Natural killer cell treated with Interleukin-12 subunit alpha and Interleukin-12 subunit beta and Interleukin-15 and Interleukin-18, amount 100 ng/mL, for 72 hours (primary cell): Measurements from ENCODE around the gene VSTM2L. TPM values are rescaled to one million over a fixed set of nuclear protein-coding genes. Genes with fewer than 3 reads are reported as not detected.

Experiments used
- ATAC-seq, 2 donors: fragments of 150-1000 bp; cut with Tn5 transposase in 1 of 2; sonication (Bioruptor Pico), chemical (Tn5 transposase) in 1 of 2; 2 replicates each; pipeline ENCODE4 v1.10.0; 2021
- DNase-seq: peaks from one replicate; pipeline ENCODE4 v3.0.0; 2022; ENCODE audit warnings: low spot score
- H3K27ac Mint-ChIP-seq, 2 donors: 1 replicate in 1 of 2; 2 replicates in 1 of 2; pipeline ENCODE4 v1.8.0; 2022; ENCODE audit warnings: mixed read lengths in 2 of 2, mild to moderate bottlenecking in 1 of 2, moderate library complexity in 1 of 2
- H3K27me3 Mint-ChIP-seq, 2 donors: 1 replicate in 1 of 2; 2 replicates in 1 of 2; pipeline ENCODE4 v1.8.0; 2022; ENCODE audit warnings: mixed read lengths in 2 of 2
- H3K36me3 Mint-ChIP-seq: one replicate; pipeline ENCODE4 v1.8.0; 2022; ENCODE audit warnings: mixed read lengths
- H3K4me1 Mint-ChIP-seq, 2 donors: 1 replicate in 1 of 2; 2 replicates in 1 of 2; pipeline ENCODE4 v1.8.0; 2022; ENCODE audit warnings: low read depth in 2 of 2, mixed read lengths in 2 of 2, mild to moderate bottlenecking in 1 of 2
- H3K4me3 Mint-ChIP-seq: one replicate; pipeline ENCODE4 v1.8.0; 2022; ENCODE audit warnings: mixed read lengths
- H3K9me3 Mint-ChIP-seq: 2 replicates; pipeline ENCODE4 v1.8.0; 2022; ENCODE audit warnings: mixed read lengths
- total RNA-seq, 2 donors: library from RNA; stranded (reverse); gene quantifications; one replicate each; pipeline ENCODE4 v1.2.3, GENCODE V29; 2022

Gene VSTM2L
- total RNA-seq, 2 donors from 2014 or later = 0.14 to 0.75 TPM

- no peaks in the 10 kb centered on the region for H3K36me3 Mint-ChIP-seq
- H3K4me3 Mint-ChIP-seq = no peak overlapping the region
- no peaks in the 10 kb centered on the region for H3K27me3 Mint-ChIP-seq
- H3K4me1 Mint-ChIP-seq = no peaks in the 10 kb centered on the region
- no peak for DNase-seq
- no peak overlapping the region for H3K27ac Mint-ChIP-seq
- no peak for ATAC-seq
- no peaks in the 10 kb centered on the region for H3K9me3 Mint-ChIP-seq
Observed at GRCh38 chr20:37885593-37886503, 17.1 kb upstream of the VSTM2L start.

- H3K4me3 Mint-ChIP-seq = no peak overlapping the region
- H3K27ac Mint-ChIP-seq = no peak overlapping the region
- DNase-seq = no peak
- H3K36me3 Mint-ChIP-seq = no peaks in the 10 kb centered on the region
- no peaks in the 10 kb centered on the region for H3K9me3 Mint-ChIP-seq
- H3K4me1 Mint-ChIP-seq = no peaks in the 10 kb centered on the region
- H3K27me3 Mint-ChIP-seq = no peaks in the 10 kb centered on the region
- no peak for ATAC-seq
Observed at GRCh38 chr20:37886851-37887297, 16.1 kb upstream of the VSTM2L start.

GRCh38 chr20:37888641-37889040 is 14.3 kb upstream of the VSTM2L start:
- ATAC-seq = no peak
- Mint-ChIP-seq H3K9me3 (no peaks in the 10 kb centered on the region), H3K27ac (no peak overlapping the region)

GRCh38 chr20:37890108-37890507 is 12.8 kb upstream of the VSTM2L start:
- DNase-seq (no peak), ATAC-seq (no peak)
- H3K27ac Mint-ChIP-seq = no peak overlapping the region
- H3K36me3 Mint-ChIP-seq = no peaks in the 10 kb centered on the region
- H3K27me3 Mint-ChIP-seq = no peaks in the 10 kb centered on the region
- H3K4me3 Mint-ChIP-seq = no peak overlapping the region
- no peaks in the 10 kb centered on the region for H3K9me3 Mint-ChIP-seq
- H3K4me1 Mint-ChIP-seq = no peaks in the 10 kb centered on the region

More at GRCh38 chr20:37888641-37889040, 14.3 kb upstream of the VSTM2L start:
- DNase-seq = no peak
- no peaks in the 10 kb centered on the region for H3K4me1 Mint-ChIP-seq
- no peak overlapping the region for H3K4me3 Mint-ChIP-seq
- H3K27me3 Mint-ChIP-seq = no peaks in the 10 kb centered on the region
- no peaks in the 10 kb centered on the region for H3K36me3 Mint-ChIP-seq

GRCh38 chr20:37890643-37891042 is 12.3 kb upstream of the VSTM2L start:
- Mint-ChIP-seq H3K36me3 (no peaks in the 10 kb centered on the region), H3K27ac (no peak overlapping the region), H3K9me3 (no peaks in the 10 kb centered on the region), H3K27me3 (no peaks in the 10 kb centered on the region), H3K4me3 (no peak overlapping the region), H3K4me1 (no peaks in the 10 kb centered on the region)
- ATAC-seq (no peak), DNase-seq (no peak)

- DNase-seq = no peak
- no peak for ATAC-seq
- Mint-ChIP-seq H3K27me3 (no peaks in the 10 kb centered on the region), H3K4me3 (no peak overlapping the region), H3K9me3 (no peaks in the 10 kb centered on the region), H3K36me3 (no peaks in the 10 kb centered on the region), H3K27ac (no peak overlapping the region), H3K4me1 (no peaks in the 10 kb centered on the region)
Observed at GRCh38 chr20:37892001-37892400, 10.9 kb upstream of the VSTM2L start.

- no peak for ATAC-seq
- DNase-seq = no peak
- Mint-ChIP-seq H3K9me3 (no peaks in the 10 kb centered on the region), H3K27ac (no peak overlapping the region), H3K4me3 (no peak overlapping the region), H3K4me1 (no peaks in the 10 kb centered on the region), H3K27me3 (peaks cover 0 to 3% of the 10 kb centered on the region in 2 donors), H3K36me3 (no peaks in the 10 kb centered on the region)
Observed at GRCh38 chr20:37893566-37894241, 9.2 kb upstream of the VSTM2L start.

- DNase-seq (no peak), ATAC-seq (no peak)
- H3K4me3 Mint-ChIP-seq = no peak overlapping the region
- H3K9me3 Mint-ChIP-seq = no peaks in the 10 kb centered on the region
- H3K4me1 Mint-ChIP-seq = no peaks in the 10 kb centered on the region
- H3K36me3 Mint-ChIP-seq = no peaks in the 10 kb centered on the region
- H3K27ac Mint-ChIP-seq = no peak overlapping the region
- peaks cover 6 to 7% of the 10 kb centered on the region in 2 donors for H3K27me3 Mint-ChIP-seq
Observed at GRCh38 chr20:37894454-37894853, 8.5 kb upstream of the VSTM2L start.

GRCh38 chr20:37895166-37895565 is 7.8 kb upstream of the VSTM2L start:
- H3K4me3 Mint-ChIP-seq = no peak overlapping the region
- no peaks in the 10 kb centered on the region for H3K4me1 Mint-ChIP-seq
- ATAC-seq = no peak
- no peaks in the 10 kb centered on the region for H3K36me3 Mint-ChIP-seq
- H3K27ac Mint-ChIP-seq = no peak overlapping the region
- no peaks in the 10 kb centered on the region for H3K9me3 Mint-ChIP-seq
- peaks cover 13 to 14% of the 10 kb centered on the region in 2 donors for H3K27me3 Mint-ChIP-seq
- DNase-seq = no peak

- peaks cover 2 to 5% of the 10 kb centered on the region in 2 donors for H3K4me1 Mint-ChIP-seq
- no peak overlapping the region for H3K4me3 Mint-ChIP-seq
- no peaks in the 10 kb centered on the region for H3K36me3 Mint-ChIP-seq
- DNase-seq (no peak), ATAC-seq (no peak)
- no peaks in the 10 kb centered on the region for H3K9me3 Mint-ChIP-seq
- peaks cover 23 to 28% of the 10 kb centered on the region in 2 donors for H3K27me3 Mint-ChIP-seq
- H3K27ac Mint-ChIP-seq = no peak overlapping the region
Observed at GRCh38 chr20:37896932-37897548, 5.9 kb upstream of the VSTM2L start.

- no peaks in the 10 kb centered on the region for H3K9me3 Mint-ChIP-seq
- peaks cover 27 to 34% of the 10 kb centered on the region in 2 donors for H3K27me3 Mint-ChIP-seq
- H3K4me3 Mint-ChIP-seq = no peak overlapping the region
- peaks cover 6 to 9% of the 10 kb centered on the region in 2 donors for H3K4me1 Mint-ChIP-seq
- ATAC-seq (peak in 1 of 2 donors; percentile 62), DNase-seq (no peak)
- no peaks in the 10 kb centered on the region for H3K36me3 Mint-ChIP-seq
- H3K27ac Mint-ChIP-seq = no peak overlapping the region
Observed at GRCh38 chr20:37898233-37899104, 4.5 kb upstream of the VSTM2L start.

GRCh38 chr20:37899105-37900045 is 3.6 kb upstream of the VSTM2L start:
- no peak for ATAC-seq
- H3K36me3 Mint-ChIP-seq = peaks cover 4% of the 10 kb centered on the region
- H3K27me3 Mint-ChIP-seq = peaks cover 33 to 43% of the 10 kb centered on the region in 2 donors

More at GRCh38 chr20:37899105-37900045, 3.6 kb upstream of the VSTM2L start:
- Mint-ChIP-seq H3K9me3 (no peaks in the 10 kb centered on the region), H3K4me1 (peaks cover 12 to 14% of the 10 kb centered on the region in 2 donors), H3K27ac (no peak overlapping the region), H3K4me3 (no peak overlapping the region)
- no peak for DNase-seq
